ENCODE data around the gene ALLC. TPM values are rescaled to one million over a fixed set of nuclear protein-coding genes. Genes with fewer than 3 reads are reported as not detected.

ALLC gene
- total and polyA plus RNA-seq, 2 donors (not counting 1 experiment from before 2014, with no cell fraction given): not detected

DNA sequence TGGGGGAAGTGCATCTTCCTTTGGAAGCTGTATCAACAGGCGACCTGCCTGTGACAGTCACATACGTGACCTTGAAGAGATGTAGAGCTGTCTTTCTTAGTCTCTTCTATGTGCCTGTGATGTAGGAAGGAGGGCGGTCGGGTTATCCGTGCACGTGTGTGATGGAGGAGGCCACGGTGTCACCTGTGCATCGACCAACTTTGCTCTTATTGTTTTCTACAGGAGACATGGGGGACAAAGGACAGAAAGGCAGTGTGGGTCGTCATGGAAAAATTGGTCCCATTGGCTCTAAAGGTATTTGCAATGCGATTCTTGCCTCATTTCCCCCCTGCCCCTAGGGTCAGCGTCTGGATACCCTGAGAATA lies 20.7 kb upstream of the ALLC start:
- H3K4me2 ChIP-seq (ENCODE audit: extremely low read depth, insufficient read depth, low read length): no peak overlapping the region
- TF ChIP-seq, protein P1, sequence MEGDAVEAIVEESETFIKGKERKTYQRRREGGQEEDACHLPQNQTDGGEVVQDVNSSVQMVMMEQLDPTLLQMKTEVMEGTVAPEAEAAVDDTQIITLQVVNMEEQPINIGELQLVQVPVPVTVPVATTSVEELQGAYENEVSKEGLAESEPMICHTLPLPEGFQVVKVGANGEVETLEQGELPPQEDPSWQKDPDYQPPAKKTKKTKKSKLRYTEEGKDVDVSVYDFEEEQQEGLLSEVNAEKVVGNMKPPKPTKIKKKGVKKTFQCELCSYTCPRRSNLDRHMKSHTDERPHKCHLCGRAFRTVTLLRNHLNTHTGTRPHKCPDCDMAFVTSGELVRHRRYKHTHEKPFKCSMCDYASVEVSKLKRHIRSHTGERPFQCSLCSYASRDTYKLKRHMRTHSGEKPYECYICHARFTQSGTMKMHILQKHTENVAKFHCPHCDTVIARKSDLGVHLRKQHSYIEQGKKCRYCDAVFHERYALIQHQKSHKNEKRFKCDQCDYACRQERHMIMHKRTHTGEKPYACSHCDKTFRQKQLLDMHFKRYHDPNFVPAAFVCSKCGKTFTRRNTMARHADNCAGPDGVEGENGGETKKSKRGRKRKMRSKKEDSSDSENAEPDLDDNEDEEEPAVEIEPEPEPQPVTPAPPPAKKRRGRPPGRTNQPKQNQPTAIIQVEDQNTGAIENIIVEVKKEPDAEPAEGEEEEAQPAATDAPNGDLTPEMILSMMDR (conservative IDR thresholded peaks at IDR 0.05 in 1 of 2, IDR thresholded peaks at IDR 0.05 in 1 of 2; ENCODE audit: low read depth in 1 of 2, low read length in 2 of 2): no peak
- no peak for TF ChIP-seq EZH2 (IDR thresholded peaks at IDR 0.05; ENCODE audit: low read length, missing control alignments)
- DNase-seq (ENCODE audit: low read depth in 2 of 2): no peak
- no peaks in the 10 kb centered on the region for H3K4me1 ChIP-seq (ENCODE audit: control insufficient read depth, extremely low read depth, insufficient read depth, low read length)
- H3K9me3 ChIP-seq (ENCODE audit: control insufficient read depth, insufficient read depth, low read depth, low read length): no peaks in the 10 kb centered on the region
- H3K79me2 ChIP-seq (ENCODE audit: control insufficient read depth, insufficient read depth, low read length): no peaks in the 10 kb centered on the region
- H3K27me3 ChIP-seq (ENCODE audit: control insufficient read depth, insufficient read depth, low read length): no peaks in the 10 kb centered on the region
- no peaks in the 10 kb centered on the region for H4K20me1 ChIP-seq (ENCODE audit: control insufficient read depth, extremely low read depth, insufficient read depth, low read length)
- no peaks in the 10 kb centered on the region for H3K36me3 ChIP-seq (ENCODE audit: control insufficient read depth, insufficient read depth, low read length)
- H2AFZ ChIP-seq (ENCODE audit: low read length): no peak overlapping the region
- no peak overlapping the region for H3K9ac ChIP-seq (ENCODE audit: insufficient read depth, low read length)
- H3K4me3 ChIP-seq (replicated peaks in 1 of 4; ENCODE audit: control extremely low read depth in 1 of 4, insufficient read depth in 1 of 4, low read depth in 3 of 4, low read length in 4 of 4): no peak overlapping the region
- no peak overlapping the region for H3K27ac ChIP-seq (ENCODE audit: insufficient read depth, low read length)

- TF ChIP-seq EZH2 (IDR thresholded peaks at IDR 0.05; ENCODE audit: low read length, missing control alignments): no peak
- H3K4me2 ChIP-seq (ENCODE audit: extremely low read depth, insufficient read depth, low read length): no peak overlapping the region
- H3K4me1 ChIP-seq (ENCODE audit: control insufficient read depth, extremely low read depth, insufficient read depth, low read length): no peaks in the 10 kb centered on the region
- no peak overlapping the region for H3K4me3 ChIP-seq (replicated peaks in 1 of 4; ENCODE audit: control extremely low read depth in 1 of 4, insufficient read depth in 1 of 4, low read depth in 3 of 4, low read length in 4 of 4)
- no peaks in the 10 kb centered on the region for H3K79me2 ChIP-seq (ENCODE audit: control insufficient read depth, insufficient read depth, low read length)
- no peaks in the 10 kb centered on the region for H4K20me1 ChIP-seq (ENCODE audit: control insufficient read depth, extremely low read depth, insufficient read depth, low read length)
- H3K36me3 ChIP-seq (ENCODE audit: control insufficient read depth, insufficient read depth, low read length): no peaks in the 10 kb centered on the region
- H3K27me3 ChIP-seq (ENCODE audit: control insufficient read depth, insufficient read depth, low read length): no peaks in the 10 kb centered on the region
- no peak overlapping the region for H3K27ac ChIP-seq (ENCODE audit: insufficient read depth, low read length)
- no peak overlapping the region for H2AFZ ChIP-seq (ENCODE audit: low read length)
- DNase-seq (ENCODE audit: low read depth in 2 of 2): no peak
- no peaks in the 10 kb centered on the region for H3K9me3 ChIP-seq (ENCODE audit: control insufficient read depth, insufficient read depth, low read depth, low read length)
- no peak overlapping the region for H3K9ac ChIP-seq (ENCODE audit: insufficient read depth, low read length)
Measured at GRCh38 chr2:3637692-3638455, 20.1 kb upstream of the ALLC start.

DNA sequence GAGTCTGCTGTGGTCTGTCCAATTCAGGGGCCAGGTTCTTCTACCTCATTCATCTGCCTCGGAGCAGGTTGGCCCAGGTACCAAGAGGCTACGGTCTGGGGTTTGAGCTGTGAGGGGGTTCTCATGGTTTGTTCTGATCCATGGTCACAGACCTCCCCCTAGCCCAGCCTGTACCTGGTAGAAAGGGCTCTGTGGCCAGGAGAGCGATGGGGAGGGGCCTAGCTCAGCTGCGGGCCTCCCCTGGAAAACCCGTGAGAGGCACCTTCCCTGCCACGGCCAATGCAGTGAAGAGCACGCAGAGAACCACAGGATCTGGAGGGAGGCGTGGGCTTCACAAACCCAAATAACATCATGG lies 19.6 kb upstream of the ALLC start:
- no peaks in the 10 kb centered on the region for H4K20me1 ChIP-seq (ENCODE audit: control insufficient read depth, extremely low read depth, insufficient read depth, low read length)
- no peak overlapping the region for H3K4me3 ChIP-seq (replicated peaks in 1 of 4; ENCODE audit: control extremely low read depth in 1 of 4, insufficient read depth in 1 of 4, low read depth in 3 of 4, low read length in 4 of 4)
- H2AFZ ChIP-seq (ENCODE audit: low read length): no peak overlapping the region
- no peak overlapping the region for H3K9ac ChIP-seq (ENCODE audit: insufficient read depth, low read length)
- H3K79me2 ChIP-seq (ENCODE audit: control insufficient read depth, insufficient read depth, low read length): no peaks in the 10 kb centered on the region
- H3K4me1 ChIP-seq (ENCODE audit: control insufficient read depth, extremely low read depth, insufficient read depth, low read length): no peaks in the 10 kb centered on the region
- H3K36me3 ChIP-seq (ENCODE audit: control insufficient read depth, insufficient read depth, low read length): no peaks in the 10 kb centered on the region
- no peaks in the 10 kb centered on the region for H3K27me3 ChIP-seq (ENCODE audit: control insufficient read depth, insufficient read depth, low read length)
- DNase-seq (ENCODE audit: low read depth in 2 of 2): no peak
- no peak overlapping the region for H3K27ac ChIP-seq (ENCODE audit: insufficient read depth, low read length)
- H3K4me2 ChIP-seq (ENCODE audit: extremely low read depth, insufficient read depth, low read length): no peak overlapping the region
- H3K9me3 ChIP-seq (ENCODE audit: control insufficient read depth, insufficient read depth, low read depth, low read length): no peaks in the 10 kb centered on the region
- TF ChIP-seq EZH2 (IDR thresholded peaks at IDR 0.05; ENCODE audit: low read length, missing control alignments): no peak
- TF ChIP-seq, protein P1 (conservative IDR thresholded peaks at IDR 0.05 in 1 of 2, IDR thresholded peaks at IDR 0.05 in 1 of 2; ENCODE audit: low read depth in 1 of 2, low read length in 2 of 2): no peak
